OCI-LY1 (cell line): ENCODE results near the gene TMEM121.

Experiments
- H2AFZ ChIP-seq: fragments of 200-600 bp; sonication (generic), shearing (Covaris generic); 2 replicates; pipeline ENCODE4 v1.6.0; 2014; ENCODE audit warnings: antibody characterized with exemption, mild to moderate bottlenecking, low read length
- H3F3A ChIP-seq: fragments of 200-600 bp; sonication (generic), shearing (Covaris generic); 2 replicates; pipeline ENCODE4 v1.6.0; 2014; ENCODE audit warnings: mild to moderate bottlenecking, antibody characterized with exemption, low read length, moderate library complexity; ENCODE audit not compliant: insufficient read depth
- H3K27ac ChIP-seq: fragments of 200-600 bp; sonication (generic); 2 replicates; pipeline ENCODE4 v1.5.1; 2014; ENCODE audit warnings: low read length, mixed run types, mild to moderate bottlenecking, low read depth; ENCODE audit not compliant: poor library complexity, severe bottlenecking
- H3K27me3 ChIP-seq: fragments of 200-600 bp; sonication (generic); 2 replicates; pipeline ENCODE4 v1.6.0; 2014; ENCODE audit warnings: antibody characterized with exemption, mild to moderate bottlenecking, low read length, moderate library complexity; ENCODE audit not compliant: insufficient read depth
- H3K36me3 ChIP-seq: fragments of 200-600 bp; sonication (generic); 2 replicates; pipeline ENCODE4 v1.6.1; 2014; ENCODE audit warnings: mild to moderate bottlenecking, antibody characterized with exemption, low read length, moderate library complexity, mixed read lengths; ENCODE audit not compliant: insufficient read depth
- H3K4me1 ChIP-seq: fragments of 200-600 bp; sonication (generic); 2 replicates; pipeline ENCODE4 v1.5.1; 2014; ENCODE audit warnings: mild to moderate bottlenecking, low read length, moderate library complexity; ENCODE audit not compliant: insufficient read depth, severe bottlenecking
- H3K4me2 ChIP-seq: fragments of 200-600 bp; sonication (generic), shearing (Covaris generic); 2 replicates; pipeline ENCODE4 v1.6.1; 2014; ENCODE audit warnings: low read length
- H3K4me3 ChIP-seq: fragments of 200-600 bp; sonication (generic); 2 replicates; pipeline ENCODE4 v1.5.1; 2014; ENCODE audit warnings: low read length, low read depth, mild to moderate bottlenecking, mixed read lengths; ENCODE audit not compliant: poor library complexity, severe bottlenecking
- H3K79me2 ChIP-seq: fragments of 200-600 bp; shearing (Covaris generic); 2 replicates; pipeline ENCODE4 v1.6.1; 2016; ENCODE audit warnings: mixed run types, low read length, mixed read lengths; ENCODE audit not compliant: insufficient read depth
- H3K9ac ChIP-seq: fragments of 200-600 bp; sonication (generic), shearing (Covaris generic); 2 replicates; pipeline ENCODE4 v1.6.1; 2014; ENCODE audit warnings: mild to moderate bottlenecking, low read length, mixed read lengths
- H3K9me2 ChIP-seq: fragments of 200-600 bp; sonication (generic), shearing (Covaris generic); 2 replicates; pipeline ENCODE4 v1.6.1; 2014; ENCODE audit warnings: low read depth, mild to moderate bottlenecking, low read length, mixed read lengths
- H3K9me3 ChIP-seq: fragments of 200-600 bp; shearing (Covaris generic); 2 replicates; pipeline ENCODE4 v1.6.1; 2014; ENCODE audit warnings: low read length, mixed read lengths
- H4K20me1 ChIP-seq: fragments of 200-600 bp; sonication (generic), shearing (Covaris generic); 2 replicates; pipeline ENCODE4 v1.6.0; 2016; ENCODE audit warnings: mild to moderate bottlenecking, low read length; ENCODE audit not compliant: insufficient read depth
- EZH2 ChIP-seq: fragments of 200-600 bp; sonication (generic), shearing (Covaris generic); IDR thresholded peaks from 2 replicates; pipeline ENCODE4 v1.8.0; 2017; ENCODE audit warnings: borderline replicate concordance, mixed run types, mild to moderate bottlenecking, antibody characterized with exemption, low read length, moderate library complexity, mixed read lengths
- TF ChIP-seq, protein P1 (sequence below): fragments of 200-600 bp; sonication (generic), shearing (Covaris generic); IDR thresholded peaks from 2 replicates; pipeline ENCODE4 v1.5.1; 2017; ENCODE audit warnings: mild to moderate bottlenecking, antibody characterized with exemption, low read length, moderate library complexity, mixed read lengths

The TMEM121 gene

DNA sequence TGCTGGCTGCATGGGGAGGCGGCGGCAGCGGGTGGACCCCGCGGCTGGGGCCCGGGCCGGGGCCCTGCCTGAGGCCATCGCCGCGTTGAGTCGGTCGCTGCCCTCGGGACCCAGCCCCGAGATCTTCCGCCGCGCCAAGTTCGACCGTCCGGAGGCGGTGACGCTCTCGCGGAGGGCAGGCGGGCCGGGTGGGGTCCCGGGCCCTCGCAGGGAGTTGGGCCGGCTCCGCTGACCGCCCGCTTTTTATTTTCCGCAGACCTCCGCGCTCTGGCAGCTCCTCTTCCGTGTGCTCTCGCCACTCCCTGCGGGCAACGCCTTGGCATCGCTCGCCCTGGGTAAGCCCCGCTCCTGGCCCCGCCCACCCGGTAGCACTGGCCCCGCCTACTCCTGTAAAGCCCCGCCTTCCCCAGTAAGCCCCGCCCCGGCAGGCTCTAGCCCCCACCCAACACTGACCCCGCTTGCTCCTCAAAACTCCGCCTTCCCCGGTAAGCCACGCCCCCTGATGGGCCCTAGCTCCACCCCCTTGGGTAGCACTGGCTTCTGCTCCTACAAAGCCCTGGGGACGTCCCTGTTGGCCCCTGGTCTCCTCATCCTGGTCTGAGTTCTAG lies 34.9 kb upstream of the TMEM121 start:
- no peaks in the 10 kb centered on the region for H3K79me2 ChIP-seq
- peaks cover 37% of the 10 kb centered on the region for H3K4me1 ChIP-seq
- peak overlapping the region; percentile 85 for H3K9ac ChIP-seq
- H3K9me2 ChIP-seq = no peaks in the 10 kb centered on the region
- no peaks in the 10 kb centered on the region for H3F3A ChIP-seq
- H3K4me2 ChIP-seq = peak overlapping the region; percentile 64
- H3K36me3 ChIP-seq = no peaks in the 10 kb centered on the region; the same call in 1 of the 2 replicates
- H3K27me3 ChIP-seq = peaks cover 3% of the 10 kb centered on the region; the same call in 1 of the 2 replicates
- no peaks in the 10 kb centered on the region for H4K20me1 ChIP-seq
- H3K4me3 ChIP-seq = peak overlapping the region; percentile 85
- H3K27ac ChIP-seq = peak overlapping the region; percentile 55
- H2AFZ ChIP-seq = no peak overlapping the region
- H3K9me3 ChIP-seq = no peaks in the 10 kb centered on the region
- no peak for TF ChIP-seq EZH2
- TF ChIP-seq, protein P1, sequence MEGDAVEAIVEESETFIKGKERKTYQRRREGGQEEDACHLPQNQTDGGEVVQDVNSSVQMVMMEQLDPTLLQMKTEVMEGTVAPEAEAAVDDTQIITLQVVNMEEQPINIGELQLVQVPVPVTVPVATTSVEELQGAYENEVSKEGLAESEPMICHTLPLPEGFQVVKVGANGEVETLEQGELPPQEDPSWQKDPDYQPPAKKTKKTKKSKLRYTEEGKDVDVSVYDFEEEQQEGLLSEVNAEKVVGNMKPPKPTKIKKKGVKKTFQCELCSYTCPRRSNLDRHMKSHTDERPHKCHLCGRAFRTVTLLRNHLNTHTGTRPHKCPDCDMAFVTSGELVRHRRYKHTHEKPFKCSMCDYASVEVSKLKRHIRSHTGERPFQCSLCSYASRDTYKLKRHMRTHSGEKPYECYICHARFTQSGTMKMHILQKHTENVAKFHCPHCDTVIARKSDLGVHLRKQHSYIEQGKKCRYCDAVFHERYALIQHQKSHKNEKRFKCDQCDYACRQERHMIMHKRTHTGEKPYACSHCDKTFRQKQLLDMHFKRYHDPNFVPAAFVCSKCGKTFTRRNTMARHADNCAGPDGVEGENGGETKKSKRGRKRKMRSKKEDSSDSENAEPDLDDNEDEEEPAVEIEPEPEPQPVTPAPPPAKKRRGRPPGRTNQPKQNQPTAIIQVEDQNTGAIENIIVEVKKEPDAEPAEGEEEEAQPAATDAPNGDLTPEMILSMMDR = no peak

DNA sequence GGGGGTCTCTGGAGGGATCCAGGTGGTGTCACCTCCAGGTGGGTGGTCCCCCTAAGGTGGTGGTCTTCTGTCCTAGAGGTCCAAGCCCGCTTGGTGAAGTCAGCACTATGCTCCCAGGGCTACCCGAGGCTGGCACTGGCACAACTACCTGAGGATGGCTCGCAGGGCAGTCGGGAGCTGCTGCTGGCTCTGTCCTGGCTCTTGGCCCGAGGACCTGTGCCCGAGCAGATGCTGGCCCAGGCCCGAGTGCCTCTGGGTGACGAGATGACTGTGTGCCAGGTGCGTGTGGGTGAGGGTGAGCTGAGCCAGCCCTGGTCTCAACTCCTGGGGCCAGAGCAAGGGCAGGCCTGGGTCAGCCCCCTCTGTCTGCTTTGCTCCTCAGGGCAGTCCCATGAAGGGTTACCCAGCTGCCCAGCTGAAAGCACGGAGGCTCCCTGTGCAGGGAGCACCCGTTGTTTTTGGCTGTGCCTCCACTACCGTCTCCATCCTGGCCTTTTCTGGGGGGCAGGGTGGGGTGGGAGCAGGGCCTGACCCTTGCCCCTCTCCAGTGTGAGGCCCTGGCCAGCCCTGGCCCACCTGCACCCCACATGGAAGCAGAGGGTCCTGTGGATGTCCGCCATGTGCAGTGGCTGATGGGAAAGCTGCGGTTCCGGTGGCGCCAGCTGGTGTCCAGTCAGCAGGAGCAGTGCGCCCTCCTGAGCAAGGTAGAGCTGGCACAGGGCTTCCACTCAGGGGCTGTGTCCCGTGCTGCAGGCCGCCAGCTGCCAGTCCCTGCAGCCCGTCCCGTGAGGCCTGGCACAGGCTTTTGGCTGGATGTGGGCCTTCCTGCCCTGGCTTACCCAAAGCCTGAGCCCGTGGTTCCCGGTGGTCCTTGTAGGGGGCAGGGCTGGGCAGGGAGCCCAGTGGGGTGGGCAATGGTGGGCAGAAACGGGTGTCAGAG lies 34.1 kb upstream of the TMEM121 start:
- Histone ChIP-seq H3K9ac (peak overlapping the region; percentile 17; the same call in 1 of the 2 replicates), H3K4me1 (peaks cover 29% of the 10 kb centered on the region), H3F3A (no peaks in the 10 kb centered on the region), H3K79me2 (no peaks in the 10 kb centered on the region), H3K9me2 (no peaks in the 10 kb centered on the region), H3K9me3 (no peaks in the 10 kb centered on the region), H3K36me3 (no peaks in the 10 kb centered on the region; the same call in 1 of the 2 replicates), H2AFZ (no peak overlapping the region), H3K4me2 (peak overlapping the region; percentile 64), H3K27me3 (no peaks in the 10 kb centered on the region), H3K4me3 (peak overlapping the region; percentile 85), H3K27ac (no peak overlapping the region), H4K20me1 (no peaks in the 10 kb centered on the region)
- TF ChIP-seq, protein P1 = no peak
- TF ChIP-seq EZH2 = no peak

DNA sequence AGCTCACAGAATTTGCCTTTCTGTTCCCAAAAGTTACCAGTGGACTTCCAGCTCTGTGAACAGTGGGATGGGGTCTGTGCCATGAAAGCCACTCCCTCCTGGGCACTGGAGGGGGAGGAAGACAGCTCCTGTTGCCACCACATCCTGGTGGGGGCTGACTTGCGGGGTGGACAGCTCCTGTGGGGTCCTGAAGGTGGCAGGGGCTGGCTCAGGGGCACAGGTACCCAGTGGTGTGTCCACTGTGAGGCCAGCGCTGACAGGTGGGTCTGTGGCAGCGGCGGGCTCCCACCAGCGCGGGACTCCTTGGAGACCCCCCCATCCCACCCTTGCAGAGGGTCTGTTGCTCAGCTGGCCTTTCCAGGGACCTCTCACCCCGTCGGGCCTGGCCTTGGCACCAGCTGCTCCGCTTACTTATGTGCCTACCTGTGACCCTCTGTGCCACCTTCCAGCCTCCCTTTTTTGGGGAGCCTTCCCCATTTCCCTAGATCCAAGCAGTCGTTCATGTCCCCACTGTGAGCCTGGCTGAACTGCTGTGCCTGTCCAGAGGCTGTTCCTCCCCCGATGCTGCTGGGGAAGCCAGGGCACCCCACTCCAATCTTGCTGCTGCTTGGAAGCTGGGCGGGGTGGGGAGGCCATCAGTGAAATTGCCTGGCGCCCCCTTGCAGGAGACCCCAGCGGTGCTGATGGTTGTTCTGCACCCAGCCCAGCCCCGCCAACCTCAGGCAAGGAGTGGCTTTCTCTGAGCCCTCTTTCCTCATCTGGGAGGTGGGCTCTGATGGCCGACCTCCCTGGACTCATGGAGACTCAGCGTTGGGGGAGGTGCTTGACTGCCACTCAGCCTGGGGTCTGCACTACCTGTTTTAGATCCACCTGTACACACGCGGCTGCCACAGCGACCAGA lies 33.2 kb upstream of the TMEM121 start:
- H3K4me1 ChIP-seq = peaks cover 21% of the 10 kb centered on the region
- TF ChIP-seq, protein P1 = peak; percentile 31; the same call in 1 of the 2 replicates
- no peak for TF ChIP-seq EZH2
- no peaks in the 10 kb centered on the region for H3K79me2 ChIP-seq
- no peak overlapping the region for H3K9ac ChIP-seq
- no peaks in the 10 kb centered on the region for H3K27me3 ChIP-seq
- H3F3A ChIP-seq = no peaks in the 10 kb centered on the region
- H3K27ac ChIP-seq = no peak overlapping the region
- H3K9me2 ChIP-seq = no peaks in the 10 kb centered on the region
- peaks cover under 1% of the 10 kb centered on the region; the same call in 1 of the 2 replicates for H3K36me3 ChIP-seq
- no peak overlapping the region for H3K4me2 ChIP-seq
- H3K4me3 ChIP-seq = no peak overlapping the region
- H4K20me1 ChIP-seq = no peaks in the 10 kb centered on the region
- H2AFZ ChIP-seq = no peak overlapping the region
- no peaks in the 10 kb centered on the region for H3K9me3 ChIP-seq
